KMS-11 (cell line): ENCODE data around the gene PPP1R8.
A peak's percentile ranks its signal among the peaks of the same experiment; 100 is the strongest.
"Not testable (repeated sequence)": the region's sequence is repeated elsewhere in the genome, so short reads cannot be mapped to it uniquely, and the experiment has no call there.

Source experiments
- H2AFZ ChIP-seq: fragments of 200-600 bp; sonication (generic); 2 replicates; pipeline ENCODE4 v1.6.1; 2016; ENCODE audit warnings: antibody characterized with exemption, mixed run types, low read depth
- H3K27ac ChIP-seq: fragments of 200-600 bp; sonication (generic); 2 replicates; pipeline ENCODE4 v1.6.1; 2016; ENCODE audit warnings: mild to moderate bottlenecking, mixed run types
- H3K27me3 ChIP-seq: fragments of 200-600 bp; sonication (generic); 2 replicates; pipeline ENCODE4 v1.6.1; 2017; ENCODE audit warnings: mild to moderate bottlenecking, low read depth, mixed run types, moderate library complexity; ENCODE audit not compliant: insufficient read depth
- H3K36me3 ChIP-seq: fragments of 200-600 bp; sonication (generic); 2 replicates; pipeline ENCODE4 v1.6.1; 2017; ENCODE audit warnings: mild to moderate bottlenecking, mixed run types; ENCODE audit not compliant: insufficient read depth
- H3K4me1 ChIP-seq: fragments of 200-600 bp; sonication (generic); 2 replicates; pipeline ENCODE4 v1.6.1; 2016; ENCODE audit warnings: mild to moderate bottlenecking, low read depth, mixed run types; ENCODE audit not compliant: poor library complexity, severe bottlenecking
- H3K4me2 ChIP-seq: fragments of 200-600 bp; sonication (generic); 2 replicates; pipeline ENCODE4 v1.7.0; 2016; ENCODE audit warnings: mild to moderate bottlenecking, mixed run types
- H3K4me3 ChIP-seq: fragments of 200-600 bp; sonication (generic); IDR thresholded peaks from 2 replicates; pipeline ENCODE4 v1.6.1; 2017; ENCODE audit warnings: low read depth, low read length, mixed read lengths; ENCODE audit not compliant: insufficient read depth
- H3K79me2 ChIP-seq: fragments of 200-600 bp; sonication (generic); 2 replicates; pipeline ENCODE4 v1.6.1; 2016; ENCODE audit warnings: low read depth, mixed run types; ENCODE audit not compliant: insufficient read depth
- H3K9ac ChIP-seq: fragments of 200-600 bp; sonication (generic); 2 replicates; pipeline ENCODE4 v1.6.1; 2016; ENCODE audit warnings: mild to moderate bottlenecking, mixed run types
- H4K20me1 ChIP-seq: fragments of 200-600 bp; sonication (generic); 2 replicates; pipeline ENCODE4 v1.6.1; 2016; ENCODE audit warnings: mild to moderate bottlenecking, mixed run types; ENCODE audit not compliant: insufficient read depth
- TF ChIP-seq, protein P1 (sequence below): fragments of 200-600 bp; sonication (generic); conservative IDR thresholded peaks from 2 replicates; pipeline ENCODE4 v1.6.1; 2017; ENCODE audit warnings: low read depth, mild to moderate bottlenecking, antibody characterized with exemption, low read length, moderate library complexity, mixed read lengths

The PPP1R8 gene

DNA sequence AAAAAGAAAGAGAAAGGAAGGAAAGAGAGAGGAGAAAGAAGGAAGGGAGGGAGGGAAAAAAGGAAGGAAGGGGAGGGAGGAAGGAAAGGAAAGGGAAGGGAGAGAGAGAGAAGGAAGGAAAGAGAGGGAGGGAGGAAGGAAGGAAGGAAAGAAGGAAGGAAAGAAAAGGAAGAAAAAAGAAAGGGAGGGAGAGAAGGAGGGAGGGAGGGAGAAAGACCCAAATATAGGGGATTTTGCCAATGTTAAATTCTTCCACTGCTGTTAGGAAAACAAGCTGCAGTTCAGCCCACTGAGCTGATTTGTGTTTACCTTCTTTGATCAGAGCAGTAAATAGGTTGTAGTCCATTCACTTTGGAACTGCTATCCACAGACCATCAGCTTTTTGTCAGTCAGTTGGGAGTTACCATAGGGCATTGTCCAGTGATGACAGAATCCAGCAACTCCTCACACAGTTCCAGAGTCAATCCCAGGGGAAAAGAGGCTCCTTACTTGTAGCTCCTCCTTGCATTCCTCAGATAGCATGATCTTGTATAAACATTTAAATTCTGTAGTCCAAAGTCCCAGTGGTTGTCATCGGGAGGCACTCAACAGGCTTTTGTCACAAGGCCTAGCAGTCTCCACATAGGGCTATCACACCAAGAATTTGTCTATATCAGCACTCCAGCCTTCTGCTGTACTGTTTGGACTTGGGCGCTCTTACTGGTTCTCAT is 13.5 kb upstream of the PPP1R8 start:
- H3K79me2 ChIP-seq, result no peaks in the 10 kb centered on the region
- H3K36me3 ChIP-seq, result no peaks in the 10 kb centered on the region; the same call in 1 of the 2 replicates
- no peaks in the 10 kb centered on the region for H4K20me1 ChIP-seq
- H3K9ac ChIP-seq, result no peak overlapping the region
- no peak overlapping the region for H3K4me2 ChIP-seq
- no peaks in the 10 kb centered on the region for H3K27me3 ChIP-seq
- no peak overlapping the region for H2AFZ ChIP-seq
- H3K4me3 ChIP-seq, result no peak overlapping the region
- no peaks in the 10 kb centered on the region for H3K4me1 ChIP-seq
- no peak overlapping the region for H3K27ac ChIP-seq
- TF ChIP-seq, protein P1, sequence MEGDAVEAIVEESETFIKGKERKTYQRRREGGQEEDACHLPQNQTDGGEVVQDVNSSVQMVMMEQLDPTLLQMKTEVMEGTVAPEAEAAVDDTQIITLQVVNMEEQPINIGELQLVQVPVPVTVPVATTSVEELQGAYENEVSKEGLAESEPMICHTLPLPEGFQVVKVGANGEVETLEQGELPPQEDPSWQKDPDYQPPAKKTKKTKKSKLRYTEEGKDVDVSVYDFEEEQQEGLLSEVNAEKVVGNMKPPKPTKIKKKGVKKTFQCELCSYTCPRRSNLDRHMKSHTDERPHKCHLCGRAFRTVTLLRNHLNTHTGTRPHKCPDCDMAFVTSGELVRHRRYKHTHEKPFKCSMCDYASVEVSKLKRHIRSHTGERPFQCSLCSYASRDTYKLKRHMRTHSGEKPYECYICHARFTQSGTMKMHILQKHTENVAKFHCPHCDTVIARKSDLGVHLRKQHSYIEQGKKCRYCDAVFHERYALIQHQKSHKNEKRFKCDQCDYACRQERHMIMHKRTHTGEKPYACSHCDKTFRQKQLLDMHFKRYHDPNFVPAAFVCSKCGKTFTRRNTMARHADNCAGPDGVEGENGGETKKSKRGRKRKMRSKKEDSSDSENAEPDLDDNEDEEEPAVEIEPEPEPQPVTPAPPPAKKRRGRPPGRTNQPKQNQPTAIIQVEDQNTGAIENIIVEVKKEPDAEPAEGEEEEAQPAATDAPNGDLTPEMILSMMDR, result no peak

DNA sequence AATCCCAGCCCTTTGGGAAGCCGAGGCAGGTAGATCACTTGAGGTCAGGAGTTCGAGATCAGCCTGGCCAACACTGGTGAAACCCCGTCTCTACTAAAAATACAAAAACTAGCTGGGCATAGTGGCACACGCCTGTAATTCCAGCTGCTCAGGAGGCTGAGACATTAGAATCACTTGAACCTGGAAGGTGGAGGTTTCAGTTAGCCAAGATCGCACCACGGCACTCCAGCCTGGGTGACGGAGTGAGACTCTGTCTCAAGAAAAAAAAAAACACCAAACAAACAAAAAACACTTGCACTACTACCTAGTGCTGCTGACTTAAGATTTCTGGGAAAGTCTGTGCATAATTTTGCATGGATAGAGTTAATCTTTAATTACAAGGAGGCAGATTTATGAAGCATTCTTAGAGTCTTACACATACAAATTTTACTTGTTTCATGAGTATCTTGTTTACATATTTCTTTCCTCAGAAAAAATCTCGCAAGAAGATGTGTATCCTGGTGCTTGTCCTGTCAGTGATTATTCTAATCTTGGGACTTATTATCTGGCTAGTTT is 8.7 kb upstream of the PPP1R8 start:
- no peaks in the 10 kb centered on the region for H3K27me3 ChIP-seq
- TF ChIP-seq, protein P1, result no peak
- no peaks in the 10 kb centered on the region for H3K4me1 ChIP-seq
- no peaks in the 10 kb centered on the region; the same call in 1 of the 2 replicates for H3K36me3 ChIP-seq
- no peak overlapping the region for H2AFZ ChIP-seq
- no peak overlapping the region for H3K27ac ChIP-seq
- H3K9ac ChIP-seq, result no peak overlapping the region
- H3K79me2 ChIP-seq, result no peaks in the 10 kb centered on the region
- no peaks in the 10 kb centered on the region for H4K20me1 ChIP-seq
- no peak overlapping the region for H3K4me3 ChIP-seq
- no peak overlapping the region for H3K4me2 ChIP-seq

DNA sequence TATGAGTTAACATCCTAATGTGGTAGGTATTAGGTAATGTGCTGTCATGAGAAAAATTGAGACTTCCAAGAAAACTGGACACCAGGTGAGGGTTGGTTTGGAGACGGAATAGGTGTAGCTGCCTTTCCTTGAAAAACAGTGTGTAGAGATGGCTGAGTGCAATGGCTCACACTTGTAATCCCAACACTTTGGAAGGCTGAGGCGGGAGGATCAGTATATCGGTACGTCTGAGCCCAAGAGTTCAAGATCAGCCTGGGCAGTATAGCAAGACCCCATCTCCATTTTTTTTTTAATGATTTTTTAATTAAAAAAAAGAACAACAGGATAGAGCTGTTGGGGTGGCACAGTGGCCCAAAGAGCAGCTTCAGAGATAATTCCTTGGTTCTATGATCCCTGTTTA is 6.8 kb upstream of the PPP1R8 start:
- Histone ChIP-seq H3K36me3 (no peaks in the 10 kb centered on the region; the same call in 1 of the 2 replicates), H3K27me3 (no peaks in the 10 kb centered on the region), H3K4me2 (no peak overlapping the region), H4K20me1 (no peaks in the 10 kb centered on the region), H2AFZ (no peak overlapping the region), H3K27ac (no peak overlapping the region), H3K4me3 (no peak overlapping the region), H3K79me2 (no peaks in the 10 kb centered on the region), H3K4me1 (no peaks in the 10 kb centered on the region), H3K9ac (no peak overlapping the region)
- TF ChIP-seq, protein P1, result no peak

DNA sequence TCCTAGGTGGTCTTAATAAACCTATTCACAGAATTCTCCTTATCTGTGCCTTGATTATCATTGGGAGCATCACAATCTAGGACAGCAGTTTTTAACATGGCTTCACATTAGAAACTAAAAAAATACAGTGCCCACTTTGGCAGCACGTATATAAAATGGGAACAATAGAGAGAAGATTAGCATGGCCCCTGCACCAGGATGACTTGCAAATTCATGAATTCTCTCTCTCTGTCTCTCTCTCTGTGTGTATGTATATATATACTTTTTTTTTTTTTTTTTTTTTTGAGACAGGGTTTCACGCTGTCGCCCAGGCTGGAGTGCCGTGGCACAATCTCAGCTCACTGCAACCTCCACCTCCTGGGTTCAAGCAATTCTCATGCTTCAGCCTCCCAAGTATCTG is 6.2 kb upstream of the PPP1R8 start:
- Histone ChIP-seq H3K79me2 (no peaks in the 10 kb centered on the region), H3K4me2 (no peak overlapping the region), H3K27ac (no peak overlapping the region), H2AFZ (no peak overlapping the region), H3K27me3 (no peaks in the 10 kb centered on the region), H3K4me3 (no peak overlapping the region), H3K36me3 (no peaks in the 10 kb centered on the region; the same call in 1 of the 2 replicates), H3K4me1 (no peaks in the 10 kb centered on the region), H3K9ac (no peak overlapping the region), H4K20me1 (no peaks in the 10 kb centered on the region)
- TF ChIP-seq, protein P1, result no peak

DNA sequence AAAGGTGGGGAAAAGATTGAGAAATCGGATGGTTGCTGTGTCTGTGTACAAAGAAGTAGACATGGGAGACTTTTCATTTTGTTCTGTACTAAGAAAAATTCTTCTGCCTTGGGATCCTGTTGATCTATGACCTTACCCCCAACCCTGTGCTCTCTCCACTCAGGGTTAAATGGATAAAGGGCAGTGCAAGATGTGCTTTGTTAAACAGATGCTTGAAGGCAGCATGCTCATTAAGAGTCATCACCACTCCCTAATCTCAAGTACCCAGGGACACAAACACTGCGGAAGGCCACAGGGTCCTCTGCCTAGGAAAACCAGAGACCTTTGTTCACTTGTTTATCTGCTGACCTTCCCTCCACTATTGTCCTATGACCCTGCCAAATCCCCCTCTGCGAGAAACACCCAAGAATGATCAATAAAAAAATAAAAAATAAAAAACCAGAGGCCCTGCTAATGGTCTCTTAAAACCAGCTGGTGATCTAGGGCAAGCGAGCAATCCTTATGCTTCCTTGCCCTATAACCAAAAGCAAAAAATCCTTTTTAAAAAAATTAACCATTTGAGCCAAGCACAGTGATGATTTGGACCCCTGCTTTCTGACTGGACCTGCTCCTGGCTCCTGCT is 1.1 kb upstream of the PPP1R8 start:
- H3K27me3 ChIP-seq, H4K20me1 ChIP-seq, H3K4me3 ChIP-seq, H3K9ac ChIP-seq, H3K36me3 ChIP-seq, H3K27ac ChIP-seq: not testable (repeated sequence)
- Histone ChIP-seq H3K4me2 (peak overlapping the region; percentile 38; the same call in 1 of the 2 replicates), H3K79me2 (peaks cover 38% of the 10 kb centered on the region), H3K4me1 (peaks cover 23% of the 10 kb centered on the region), H2AFZ (peak overlapping the region; percentile 92; the same call in 1 of the 2 replicates)
